ENCODE results near the gene CCDC3. TPM values are rescaled to one million over a fixed set of nuclear protein-coding genes. Genes with fewer than 3 reads are reported as not detected.

Gene CCDC3
- total RNA-seq = 13.0 TPM

DNA sequence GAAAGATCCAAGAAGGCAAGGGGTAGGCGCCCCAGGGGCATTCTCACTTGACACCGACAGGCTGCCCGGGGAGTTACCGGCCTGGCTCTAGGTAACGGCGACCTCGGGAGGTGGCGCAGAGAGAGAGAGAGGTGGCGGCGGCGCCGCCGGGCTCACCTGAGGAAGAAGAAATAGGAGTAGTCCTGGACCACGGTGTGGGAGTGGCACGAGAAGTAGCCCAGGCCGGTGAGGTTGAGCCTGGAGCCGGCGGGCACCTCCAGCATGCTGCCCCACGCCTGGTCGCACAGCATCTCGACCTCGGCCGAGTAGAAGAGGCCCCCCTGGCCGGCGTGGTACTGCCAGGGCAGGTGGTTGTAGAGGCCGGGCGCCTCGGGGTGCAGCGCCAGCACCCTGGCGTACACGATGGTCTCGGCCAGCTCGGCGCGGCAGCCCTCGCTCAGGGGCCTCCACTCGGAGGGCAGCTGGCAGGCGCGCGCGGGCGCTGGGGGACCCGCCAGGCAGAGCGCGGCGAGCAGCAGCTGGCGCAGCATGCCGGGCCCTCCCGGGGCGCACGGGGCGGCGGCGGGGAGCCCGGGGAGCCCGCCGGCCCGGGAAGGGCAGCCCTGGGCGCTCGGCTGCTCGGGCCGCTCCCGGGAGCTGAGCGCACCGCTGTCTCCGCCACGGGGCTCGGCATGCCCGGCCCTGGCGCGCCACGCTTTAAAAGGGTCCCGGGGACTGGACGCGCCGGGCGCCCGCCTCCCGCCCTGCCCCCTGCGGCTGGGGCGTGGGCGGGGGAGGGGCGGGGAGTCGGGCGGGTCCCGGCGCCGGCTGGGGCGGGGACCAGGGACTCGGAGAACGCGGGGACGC is at the start of gene CCDC3:
CCDC3 (minus strand) TSS at position 673 of the 846 bp plus-strand sequence; CDS start at position 530, 143 bp downstream.
- Histone ChIP-seq H3K27ac (ENCODE audit: low read depth, low read length) (no peak within 1 kb of the TSS), H3K27me3 (ENCODE audit: control insufficient read depth in 3 of 3, insufficient read depth in 3 of 3, low read length in 3 of 3) (peaks cover 0 to 11% (median 8%) of the 10 kb centered on the region in 3 donors)

DNA sequence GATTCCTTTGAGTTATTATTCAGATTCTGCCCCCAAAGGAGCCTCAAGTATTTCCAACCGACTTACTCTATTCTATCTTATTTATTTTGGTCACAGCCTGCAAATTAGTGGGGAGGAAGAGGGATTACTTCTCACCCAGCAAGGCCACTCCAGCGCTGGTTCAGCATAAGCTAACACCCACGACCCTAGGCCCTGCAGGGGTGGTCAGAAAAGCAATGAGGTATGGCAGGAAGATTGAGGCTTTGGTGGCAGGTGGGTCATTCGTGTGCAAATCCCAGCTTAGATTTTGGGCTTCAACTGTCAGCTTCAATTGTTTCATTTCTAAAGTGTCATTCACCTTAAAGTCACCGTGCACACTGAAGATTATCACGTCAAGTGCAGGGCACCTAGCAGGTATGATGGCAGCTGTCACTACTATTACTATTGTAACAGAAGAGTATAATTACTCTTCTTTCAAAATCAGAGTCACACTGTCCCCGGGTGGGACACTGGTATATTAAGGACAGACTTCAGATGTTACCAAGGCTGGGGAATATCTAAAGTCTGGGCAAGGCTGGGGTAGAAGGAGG is 49.7 kb upstream of the CCDC3 start:
- peaks cover 0 to 3% (median 0%) of the 10 kb centered on the region in 3 donors for H3K27me3 ChIP-seq (ENCODE audit: control insufficient read depth in 3 of 3, insufficient read depth in 3 of 3, low read length in 3 of 3)
- no peaks in the 10 kb centered on the region for H3K36me3 ChIP-seq (ENCODE audit: control insufficient read depth in 3 of 3, insufficient read depth in 3 of 3, low read length in 3 of 3)
- no peak overlapping the region for H3K9ac ChIP-seq (ENCODE audit: low read depth in 1 of 3, low read length in 3 of 3)
- H3K4me3 ChIP-seq (ENCODE audit: low read length in 3 of 3) = no peak overlapping the region
- no peaks in the 10 kb centered on the region for H3K9me3 ChIP-seq (ENCODE audit: control insufficient read depth in 3 of 3, low read length in 3 of 3)
- no peaks in the 10 kb centered on the region for H3K4me1 ChIP-seq (ENCODE audit: control insufficient read depth in 3 of 3, insufficient read depth in 3 of 3, low read length in 3 of 3)
- H3K27ac ChIP-seq (ENCODE audit: low read depth, low read length) = no peak overlapping the region

More for the DNA sequence above, at the start of gene CCDC3:
- Histone ChIP-seq H3K9ac (ENCODE audit: low read depth in 1 of 3, low read length in 3 of 3) (peak within 1 kb of the TSS; percentile 32 to 61 (median 52)), H3K9me3 (ENCODE audit: control insufficient read depth in 3 of 3, low read length in 3 of 3) (no peaks in the 10 kb centered on the region), H3K4me3 (ENCODE audit: low read length in 3 of 3) (peak within 1 kb of the TSS; percentile 61 to 64 (median 64)), H3K36me3 (ENCODE audit: control insufficient read depth in 3 of 3, insufficient read depth in 3 of 3, low read length in 3 of 3) (no peaks in the 10 kb centered on the region), H3K4me1 (ENCODE audit: control insufficient read depth in 3 of 3, insufficient read depth in 3 of 3, low read length in 3 of 3) (peaks cover 0 to 8% (median 0%) of the 10 kb centered on the region in 3 donors)

DNA sequence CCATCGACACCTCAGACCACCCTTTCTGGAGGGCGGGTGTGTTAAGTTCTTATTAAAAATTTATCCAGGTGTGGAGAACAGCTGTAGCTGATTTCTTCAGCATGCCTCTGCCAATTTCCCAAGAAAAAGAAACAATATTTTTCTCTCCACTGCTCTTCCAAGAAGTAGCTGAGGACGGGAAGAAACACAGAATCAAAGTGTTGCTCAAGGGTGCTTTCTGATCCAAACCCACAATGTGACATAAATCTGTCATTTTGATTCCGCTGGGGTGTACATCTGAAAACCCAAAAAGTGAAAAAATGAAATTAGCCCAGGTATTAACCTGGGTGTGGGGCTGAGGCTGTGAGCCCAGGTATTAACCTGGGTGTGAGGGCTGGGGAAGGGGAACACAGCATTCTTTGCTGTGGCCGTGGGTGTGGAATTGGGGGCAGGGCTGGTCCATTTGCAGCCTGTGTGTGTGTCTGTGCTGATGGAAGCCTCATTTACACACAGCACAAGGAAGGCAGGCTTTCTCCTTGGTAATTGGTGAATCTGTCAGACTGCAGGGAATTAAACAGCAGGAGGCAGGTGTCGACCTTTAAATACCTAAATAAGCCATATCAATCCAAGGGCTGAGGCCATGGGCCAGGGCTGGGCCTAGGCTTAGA is 48.4 kb upstream of the CCDC3 start:
- Histone ChIP-seq H3K4me1 (ENCODE audit: control insufficient read depth in 3 of 3, insufficient read depth in 3 of 3, low read length in 3 of 3) (no peaks in the 10 kb centered on the region), H3K36me3 (ENCODE audit: control insufficient read depth in 3 of 3, insufficient read depth in 3 of 3, low read length in 3 of 3) (no peaks in the 10 kb centered on the region), H3K9ac (ENCODE audit: low read depth in 1 of 3, low read length in 3 of 3) (no peak overlapping the region), H3K27me3 (ENCODE audit: control insufficient read depth in 3 of 3, insufficient read depth in 3 of 3, low read length in 3 of 3) (peaks cover 0 to 3% (median 0%) of the 10 kb centered on the region in 3 donors), H3K4me3 (ENCODE audit: low read length in 3 of 3) (no peak overlapping the region), H3K27ac (ENCODE audit: low read depth, low read length) (no peak overlapping the region), H3K9me3 (ENCODE audit: control insufficient read depth in 3 of 3, low read length in 3 of 3) (no peaks in the 10 kb centered on the region)

DNA sequence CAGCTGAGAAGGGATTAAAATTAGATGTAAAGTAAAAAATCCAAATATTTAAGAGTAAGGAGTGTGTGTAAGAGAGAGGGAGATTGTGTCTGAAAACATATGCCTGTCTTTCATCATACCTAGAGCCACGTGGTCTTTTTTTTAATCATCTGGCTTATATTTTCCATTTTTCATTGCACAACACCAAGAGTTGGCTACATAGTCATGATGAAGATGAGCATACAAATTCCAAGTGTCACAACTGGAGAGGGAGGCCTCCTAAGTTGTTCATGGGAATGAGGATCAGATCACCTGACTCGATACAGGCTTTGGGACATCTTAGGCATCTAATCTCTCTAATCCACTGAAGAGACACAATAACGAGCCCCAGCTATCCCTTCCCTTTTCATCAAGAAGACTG is 47.2 kb upstream of the CCDC3 start:
- H3K36me3 ChIP-seq (ENCODE audit: control insufficient read depth in 3 of 3, insufficient read depth in 3 of 3, low read length in 3 of 3) = no peaks in the 10 kb centered on the region
- H3K27ac ChIP-seq (ENCODE audit: low read depth, low read length) = no peak overlapping the region
- H3K9ac ChIP-seq (ENCODE audit: low read depth in 1 of 3, low read length in 3 of 3) = no peak overlapping the region
- H3K9me3 ChIP-seq (ENCODE audit: control insufficient read depth in 3 of 3, low read length in 3 of 3) = no peaks in the 10 kb centered on the region
- H3K4me1 ChIP-seq (ENCODE audit: control insufficient read depth in 3 of 3, insufficient read depth in 3 of 3, low read length in 3 of 3) = no peaks in the 10 kb centered on the region
- peaks cover 0 to 3% (median 0%) of the 10 kb centered on the region in 3 donors for H3K27me3 ChIP-seq (ENCODE audit: control insufficient read depth in 3 of 3, insufficient read depth in 3 of 3, low read length in 3 of 3)
- no peak overlapping the region for H3K4me3 ChIP-seq (ENCODE audit: low read length in 3 of 3)

DNA sequence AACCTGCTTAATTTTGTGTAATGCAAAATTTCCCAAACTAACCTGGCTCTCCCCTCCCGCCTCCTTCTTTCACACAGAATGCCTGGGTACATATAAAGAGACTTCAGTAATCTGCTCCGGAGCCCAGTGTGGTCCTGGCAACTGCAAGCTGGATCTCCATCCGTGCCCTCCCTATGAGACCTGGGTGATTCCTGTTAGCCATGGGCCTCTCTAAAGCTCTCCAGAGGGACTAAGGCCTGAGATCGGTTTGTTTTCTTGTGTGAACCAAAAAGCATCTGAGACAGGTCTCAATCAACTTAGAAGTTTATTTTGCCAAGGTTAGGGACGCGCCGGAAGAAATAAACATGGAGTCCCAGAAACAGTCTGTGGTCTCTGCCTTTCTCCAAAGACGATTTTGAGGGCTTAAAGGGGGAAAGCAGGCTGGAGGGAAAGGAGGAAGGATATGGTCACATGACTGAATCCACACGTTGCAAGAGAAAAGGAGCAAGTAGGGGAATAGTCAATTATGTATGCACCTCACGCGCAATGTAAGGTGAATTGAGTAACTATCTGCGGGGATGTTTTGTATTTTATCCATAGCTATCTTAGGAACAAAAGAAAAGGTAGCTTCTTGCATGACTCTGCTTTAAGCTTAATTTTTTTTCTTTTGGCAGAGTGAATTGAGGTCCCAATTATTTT is 46.2 kb upstream of the CCDC3 start:
- Histone ChIP-seq H3K36me3 (ENCODE audit: control insufficient read depth in 3 of 3, insufficient read depth in 3 of 3, low read length in 3 of 3) (no peaks in the 10 kb centered on the region), H3K9me3 (ENCODE audit: control insufficient read depth in 3 of 3, low read length in 3 of 3) (no peaks in the 10 kb centered on the region), H3K4me3 (ENCODE audit: low read length in 3 of 3) (no peak overlapping the region), H3K27me3 (ENCODE audit: control insufficient read depth in 3 of 3, insufficient read depth in 3 of 3, low read length in 3 of 3) (peaks cover 0 to 3% (median 0%) of the 10 kb centered on the region in 3 donors), H3K9ac (ENCODE audit: low read depth in 1 of 3, low read length in 3 of 3) (no peak overlapping the region), H3K4me1 (ENCODE audit: control insufficient read depth in 3 of 3, insufficient read depth in 3 of 3, low read length in 3 of 3) (no peaks in the 10 kb centered on the region), H3K27ac (ENCODE audit: low read depth, low read length) (no peak overlapping the region)

DNA sequence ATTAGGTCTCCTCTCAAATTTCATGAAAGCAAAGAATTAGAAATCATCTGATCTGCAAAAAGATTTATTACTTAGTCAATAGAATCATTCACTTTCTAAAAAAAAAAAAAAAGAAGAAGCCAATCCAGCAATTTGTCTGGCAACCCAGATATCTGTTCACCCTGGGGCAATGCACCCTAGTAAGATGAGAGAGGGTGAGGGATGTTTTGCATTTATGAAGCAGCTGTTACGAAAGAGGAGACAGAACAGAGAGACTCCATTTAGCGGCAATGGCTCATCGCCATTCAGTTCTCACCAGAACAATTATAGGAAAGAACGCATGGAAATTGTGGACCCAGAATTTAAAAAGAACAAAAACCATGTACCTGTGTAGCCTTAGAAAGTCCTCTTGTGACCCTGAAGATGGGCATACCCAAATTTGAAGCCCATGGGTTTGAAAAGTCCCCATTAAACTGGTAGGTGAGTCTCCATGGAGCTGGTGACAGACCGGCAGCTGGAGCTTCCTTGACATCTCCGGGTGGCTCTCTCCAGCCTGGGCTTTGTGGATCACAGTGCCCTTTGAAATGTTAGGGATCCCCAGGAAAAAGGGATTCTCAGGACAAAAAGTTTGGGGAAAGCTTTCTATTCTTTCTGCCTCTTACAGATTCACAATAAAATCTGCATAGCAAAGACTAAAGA is 45.5 kb upstream of the CCDC3 start:
- H3K36me3 ChIP-seq (ENCODE audit: control insufficient read depth in 3 of 3, insufficient read depth in 3 of 3, low read length in 3 of 3) = no peaks in the 10 kb centered on the region
- no peak overlapping the region for H3K9ac ChIP-seq (ENCODE audit: low read depth in 1 of 3, low read length in 3 of 3)

DNA sequence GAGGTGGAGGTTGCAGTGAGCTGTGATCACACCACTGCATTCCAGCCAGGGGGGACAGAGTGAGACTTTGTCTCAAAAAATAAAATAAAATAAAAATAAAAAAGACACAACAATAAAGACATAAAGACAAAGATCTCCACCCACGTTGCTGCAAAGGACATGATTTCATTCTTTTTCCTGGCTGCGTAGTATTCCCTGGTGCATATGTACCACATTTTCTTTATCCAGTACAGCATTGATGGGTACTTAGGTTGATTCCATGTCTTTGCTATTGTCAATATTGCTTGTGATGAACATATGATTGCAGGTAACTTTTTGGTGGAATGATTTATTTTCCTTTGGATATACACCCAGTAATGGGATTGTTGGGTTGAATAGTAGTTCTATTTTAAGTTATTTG is 42.0 kb upstream of the CCDC3 start:
- Histone ChIP-seq H3K36me3 (ENCODE audit: control insufficient read depth in 3 of 3, insufficient read depth in 3 of 3, low read length in 3 of 3) (no peaks in the 10 kb centered on the region), H3K4me3 (ENCODE audit: low read length in 3 of 3) (no peak overlapping the region), H3K9ac (ENCODE audit: low read depth in 1 of 3, low read length in 3 of 3) (no peak overlapping the region), H3K27me3 (ENCODE audit: control insufficient read depth in 3 of 3, insufficient read depth in 3 of 3, low read length in 3 of 3) (no peaks in the 10 kb centered on the region), H3K9me3 (ENCODE audit: control insufficient read depth in 3 of 3, low read length in 3 of 3) (no peaks in the 10 kb centered on the region), H3K4me1 (ENCODE audit: control insufficient read depth in 3 of 3, insufficient read depth in 3 of 3, low read length in 3 of 3) (no peaks in the 10 kb centered on the region), H3K27ac (ENCODE audit: low read depth, low read length) (no peak overlapping the region)

More for the DNA sequence above, 45.5 kb upstream of the CCDC3 start:
- H3K27ac ChIP-seq (ENCODE audit: low read depth, low read length) = no peak overlapping the region
- H3K4me3 ChIP-seq (ENCODE audit: low read length in 3 of 3) = no peak overlapping the region
- no peaks in the 10 kb centered on the region for H3K4me1 ChIP-seq (ENCODE audit: control insufficient read depth in 3 of 3, insufficient read depth in 3 of 3, low read length in 3 of 3)
- peaks cover 0 to 3% (median 0%) of the 10 kb centered on the region in 3 donors for H3K27me3 ChIP-seq (ENCODE audit: control insufficient read depth in 3 of 3, insufficient read depth in 3 of 3, low read length in 3 of 3)
- H3K9me3 ChIP-seq (ENCODE audit: control insufficient read depth in 3 of 3, low read length in 3 of 3) = no peaks in the 10 kb centered on the region

DNA sequence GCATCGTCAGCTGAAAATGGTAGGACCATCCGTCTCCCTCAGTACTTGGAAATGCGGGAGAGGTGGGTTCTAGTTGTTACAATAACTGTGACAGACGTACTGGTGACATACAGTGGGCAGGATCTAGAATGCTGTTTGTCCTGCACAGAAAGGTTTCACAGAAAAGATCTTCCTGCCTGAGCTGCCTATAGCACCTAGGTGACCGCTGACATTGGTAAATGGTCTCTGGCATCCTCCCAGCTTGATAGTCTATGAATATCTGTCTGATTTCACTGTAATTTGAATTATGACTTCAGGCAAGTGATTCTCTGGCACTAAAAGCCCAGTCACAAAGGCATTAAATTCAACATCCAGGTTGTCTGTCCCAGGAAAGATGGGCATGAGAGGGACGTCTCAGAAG is 38.2 kb upstream of the CCDC3 start:
- H3K9ac ChIP-seq (ENCODE audit: low read depth in 1 of 3, low read length in 3 of 3) = no peak overlapping the region
- H3K27ac ChIP-seq (ENCODE audit: low read depth, low read length) = no peak overlapping the region
- no peaks in the 10 kb centered on the region for H3K36me3 ChIP-seq (ENCODE audit: control insufficient read depth in 3 of 3, insufficient read depth in 3 of 3, low read length in 3 of 3)
- no peaks in the 10 kb centered on the region for H3K9me3 ChIP-seq (ENCODE audit: control insufficient read depth in 3 of 3, low read length in 3 of 3)
- H3K27me3 ChIP-seq (ENCODE audit: control insufficient read depth in 3 of 3, insufficient read depth in 3 of 3, low read length in 3 of 3) = peaks cover 0 to 2% (median 0%) of the 10 kb centered on the region in 3 donors
- no peak overlapping the region for H3K4me3 ChIP-seq (ENCODE audit: low read length in 3 of 3)
- no peaks in the 10 kb centered on the region for H3K4me1 ChIP-seq (ENCODE audit: control insufficient read depth in 3 of 3, insufficient read depth in 3 of 3, low read length in 3 of 3)

DNA sequence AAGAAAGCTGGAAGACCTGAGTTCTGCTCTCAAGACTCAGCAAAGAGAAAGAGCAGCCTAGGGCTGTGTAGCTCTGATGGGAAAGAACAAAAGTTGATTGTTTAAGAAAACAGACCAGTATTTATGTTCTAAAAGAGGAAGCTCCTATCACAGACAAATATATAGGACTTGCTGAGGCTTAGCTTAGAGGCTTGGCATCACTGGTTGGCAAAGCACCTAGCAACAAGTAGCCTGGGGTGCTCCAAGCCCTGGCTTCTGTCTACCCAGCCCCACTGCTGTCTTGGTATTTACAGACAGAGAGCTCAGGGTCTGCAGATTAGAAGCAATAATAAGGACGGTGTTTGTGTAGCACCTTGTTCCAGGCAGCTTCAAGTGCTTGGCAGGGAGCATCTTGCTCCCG is 36.9 kb upstream of the CCDC3 start:
- peaks cover 0 to 2% (median 0%) of the 10 kb centered on the region in 3 donors for H3K27me3 ChIP-seq (ENCODE audit: control insufficient read depth in 3 of 3, insufficient read depth in 3 of 3, low read length in 3 of 3)
- no peak overlapping the region for H3K27ac ChIP-seq (ENCODE audit: low read depth, low read length)
- H3K36me3 ChIP-seq (ENCODE audit: control insufficient read depth in 3 of 3, insufficient read depth in 3 of 3, low read length in 3 of 3) = no peaks in the 10 kb centered on the region
- H3K9ac ChIP-seq (ENCODE audit: low read depth in 1 of 3, low read length in 3 of 3) = no peak overlapping the region
- no peaks in the 10 kb centered on the region for H3K4me1 ChIP-seq (ENCODE audit: control insufficient read depth in 3 of 3, insufficient read depth in 3 of 3, low read length in 3 of 3)
- no peak overlapping the region for H3K4me3 ChIP-seq (ENCODE audit: low read length in 3 of 3)
- no peaks in the 10 kb centered on the region for H3K9me3 ChIP-seq (ENCODE audit: control insufficient read depth in 3 of 3, low read length in 3 of 3)

All from skeletal muscle tissue (tissue), 4 donors.